ENCODE results near the gene PHIP. TPM values are rescaled to one million over a fixed set of nuclear protein-coding genes. Genes with fewer than 3 reads are reported as not detected.

PHIP gene
- total and polyA plus RNA-seq, 7 donors, result 2.5 to 41.7 (median 31.6) TPM

DNA sequence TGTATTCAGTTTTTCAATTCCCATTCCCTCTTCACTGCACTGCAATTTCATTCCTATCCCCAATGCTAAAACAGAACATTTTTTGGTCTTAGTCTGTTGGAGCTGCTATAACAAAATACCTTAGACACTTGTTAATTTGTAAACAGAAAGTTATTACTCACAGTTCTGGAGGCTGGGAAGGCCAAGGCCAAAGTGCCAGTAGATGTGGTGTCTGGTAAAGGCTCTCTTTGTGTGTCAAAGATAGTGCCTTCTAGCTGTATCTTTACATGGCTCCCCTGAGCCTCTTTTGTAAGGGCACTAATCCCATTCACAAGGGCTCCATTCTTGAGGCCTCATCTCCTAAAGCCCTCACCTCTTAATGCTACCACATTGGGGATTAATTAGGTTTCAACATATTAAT lies 40.0 kb downstream of the PHIP start:
- Histone ChIP-seq H3K36me3 (peaks cover 0 to 28% (median 0%) of the 10 kb centered on the region in 4 donors), H3K27me3 (no peaks in the 10 kb centered on the region), H3K27ac (no peak overlapping the region), H3K4me3 (no peak overlapping the region), H3K4me1 (peaks cover 0 to 11% (median 6%) of the 10 kb centered on the region in 4 donors), H3K9me3 (no peaks in the 10 kb centered on the region)
- TF ChIP-seq EP300 (IDR thresholded peaks at IDR 0.05) (no peak), POLR2AphosphoS5 (IDR thresholded peaks at IDR 0.05) (no peak), POLR2A (IDR thresholded peaks at IDR 0.05) (no peak)
- TF ChIP-seq, protein P1, sequence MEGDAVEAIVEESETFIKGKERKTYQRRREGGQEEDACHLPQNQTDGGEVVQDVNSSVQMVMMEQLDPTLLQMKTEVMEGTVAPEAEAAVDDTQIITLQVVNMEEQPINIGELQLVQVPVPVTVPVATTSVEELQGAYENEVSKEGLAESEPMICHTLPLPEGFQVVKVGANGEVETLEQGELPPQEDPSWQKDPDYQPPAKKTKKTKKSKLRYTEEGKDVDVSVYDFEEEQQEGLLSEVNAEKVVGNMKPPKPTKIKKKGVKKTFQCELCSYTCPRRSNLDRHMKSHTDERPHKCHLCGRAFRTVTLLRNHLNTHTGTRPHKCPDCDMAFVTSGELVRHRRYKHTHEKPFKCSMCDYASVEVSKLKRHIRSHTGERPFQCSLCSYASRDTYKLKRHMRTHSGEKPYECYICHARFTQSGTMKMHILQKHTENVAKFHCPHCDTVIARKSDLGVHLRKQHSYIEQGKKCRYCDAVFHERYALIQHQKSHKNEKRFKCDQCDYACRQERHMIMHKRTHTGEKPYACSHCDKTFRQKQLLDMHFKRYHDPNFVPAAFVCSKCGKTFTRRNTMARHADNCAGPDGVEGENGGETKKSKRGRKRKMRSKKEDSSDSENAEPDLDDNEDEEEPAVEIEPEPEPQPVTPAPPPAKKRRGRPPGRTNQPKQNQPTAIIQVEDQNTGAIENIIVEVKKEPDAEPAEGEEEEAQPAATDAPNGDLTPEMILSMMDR (IDR thresholded peaks at IDR 0.05), result no peak
- no peak for DNase-seq
- intact Hi-C loops (cut with DNase I), result no loop called here

DNA sequence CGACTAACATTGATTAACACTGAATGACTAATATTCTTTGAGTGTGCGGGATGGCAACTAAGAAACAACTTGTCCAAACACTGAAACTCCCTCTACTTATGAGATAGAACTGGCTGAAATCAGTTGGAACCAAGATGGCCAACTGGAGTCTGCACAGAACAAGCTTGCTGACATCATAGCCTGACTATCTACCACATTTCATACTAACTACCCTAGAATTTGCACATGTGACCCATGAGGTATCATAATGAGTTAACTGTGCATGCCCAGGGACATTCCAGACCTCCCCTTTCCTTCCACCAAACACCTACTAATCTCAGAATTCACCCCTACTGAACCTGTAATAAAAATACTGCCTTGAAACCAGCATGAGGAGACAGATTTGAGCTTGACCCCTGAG lies 43.2 kb downstream of the PHIP start:
- intact Hi-C loops (cut with DNase I), result no loop called here
- Histone ChIP-seq H3K4me1 (no peaks in the 10 kb centered on the region), H3K27ac (no peak overlapping the region), H3K4me3 (no peak overlapping the region), H3K36me3 (peaks cover 0 to 21% (median 0%) of the 10 kb centered on the region in 4 donors), H3K27me3 (no peaks in the 10 kb centered on the region), H3K9me3 (no peaks in the 10 kb centered on the region)
- no peak for TF ChIP-seq POLR2AphosphoS5 (IDR thresholded peaks at IDR 0.05)
- no peak for DNase-seq
- WGBS, 2 donors, result 90 to 92% methylated on average over 2 of the region's 2 CpGs

DNA sequence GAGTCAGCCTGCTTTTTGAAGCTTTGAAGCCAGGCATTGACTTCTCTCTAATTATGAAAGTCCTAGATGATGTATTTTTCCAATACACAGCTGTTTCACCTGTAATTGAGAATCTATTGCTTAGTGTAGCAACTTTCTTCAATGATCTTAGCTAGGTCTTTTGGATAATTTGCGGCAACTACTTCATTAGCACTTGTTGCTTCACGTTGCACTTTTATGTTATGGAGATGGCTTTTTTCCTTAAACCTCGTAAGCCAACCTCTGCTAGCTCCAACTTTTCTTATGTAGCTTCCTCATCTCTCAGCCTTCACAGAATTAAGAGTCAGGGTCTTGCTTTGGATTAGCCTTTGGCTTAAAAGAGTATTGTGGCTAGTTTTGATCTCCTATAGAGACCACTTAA lies 44.8 kb downstream of the PHIP start:
- intact Hi-C loops (cut with DNase I), result no loop called here
- Histone ChIP-seq H3K27me3 (no peaks in the 10 kb centered on the region), H3K9me3 (no peaks in the 10 kb centered on the region), H3K4me3 (no peak overlapping the region), H3K27ac (no peak overlapping the region), H3K36me3 (peaks cover 0 to 21% (median 0%) of the 10 kb centered on the region in 4 donors), H3K4me1 (no peaks in the 10 kb centered on the region)
- DNase-seq, result no peak
- TF ChIP-seq, protein P1 (IDR thresholded peaks at IDR 0.05), result no peak
- TF ChIP-seq POLR2A (IDR thresholded peaks at IDR 0.05) (no peak), POLR2AphosphoS5 (IDR thresholded peaks at IDR 0.05) (no peak), EP300 (IDR thresholded peaks at IDR 0.05) (no peak)
- 92 to 97% methylated on average over 3 of the region's 3 CpGs for WGBS, 2 donors

DNA sequence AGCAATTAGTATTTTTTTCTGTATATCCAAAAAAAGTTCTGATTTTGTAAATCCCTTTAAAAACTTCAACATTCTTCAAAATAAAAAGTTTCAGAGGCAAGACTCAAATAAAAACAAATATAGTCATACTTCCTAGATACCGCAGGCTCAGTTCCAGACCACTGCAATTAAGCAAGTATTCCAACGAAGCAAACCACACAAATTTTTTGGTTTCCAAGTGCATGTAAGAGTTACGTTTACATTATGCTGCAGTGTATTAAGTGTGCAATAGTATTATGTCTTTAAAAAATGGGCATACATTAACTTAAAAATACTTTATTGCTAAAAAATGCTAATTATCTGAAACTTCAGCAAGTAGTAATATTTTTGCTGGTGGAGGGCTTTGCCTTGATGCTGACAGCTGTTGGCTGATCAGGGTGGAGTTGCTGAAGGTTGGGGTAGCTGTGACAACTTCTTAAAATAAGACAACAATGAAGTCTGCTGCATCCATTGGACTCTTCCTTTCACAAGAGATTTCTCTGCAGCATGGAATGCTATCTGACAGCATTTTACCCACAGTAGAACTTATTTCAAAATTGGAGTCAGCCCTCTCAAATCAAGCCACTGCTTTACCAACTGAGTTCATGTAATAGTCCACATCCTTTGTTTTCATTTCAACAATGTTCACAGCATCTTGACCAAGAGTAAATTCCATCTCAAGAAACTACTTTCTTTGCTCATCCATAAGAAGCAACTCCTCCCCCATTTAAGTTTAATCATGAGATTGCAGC lies 46.0 kb downstream of the PHIP start:
- no peak for TF ChIP-seq POLR2AphosphoS5 (IDR thresholded peaks at IDR 0.05)
- TF ChIP-seq POLR2A (IDR thresholded peaks at IDR 0.05), result no peak
- no peak for TF ChIP-seq EP300 (IDR thresholded peaks at IDR 0.05)
- TF ChIP-seq, protein P1 (IDR thresholded peaks at IDR 0.05), result no peak
- Histone ChIP-seq H3K27me3 (no peaks in the 10 kb centered on the region), H3K4me1 (no peaks in the 10 kb centered on the region), H3K36me3 (peaks cover 0 to 10% (median 0%) of the 10 kb centered on the region in 4 donors), H3K27ac (no peak overlapping the region), H3K4me3 (no peak overlapping the region), H3K9me3 (no peaks in the 10 kb centered on the region)
- intact Hi-C loops (cut with DNase I), result no loop called here
- DNase-seq, result no peak
- 72 to 81% methylated on average over 3 of the region's 3 CpGs for WGBS, 2 donors

DNA sequence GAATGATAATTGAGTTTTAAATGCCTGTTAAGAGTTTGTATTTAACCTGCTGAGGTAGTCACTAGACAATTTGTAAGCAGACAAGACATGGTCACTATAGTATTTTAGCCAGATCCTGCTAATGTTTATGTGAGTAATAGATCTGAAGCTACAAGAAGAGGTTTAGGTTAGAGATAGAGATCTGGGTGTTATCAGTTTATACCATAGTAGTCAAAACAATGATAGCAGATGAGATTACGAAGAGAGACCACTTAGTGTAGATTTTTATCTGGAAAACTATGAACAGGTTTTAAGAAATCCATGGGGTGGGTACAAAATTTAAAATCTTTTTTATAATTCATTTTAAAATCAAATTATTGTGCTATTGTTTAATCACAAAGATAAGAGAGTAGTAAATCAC lies 47.5 kb downstream of the PHIP start:
- H3K27me3 ChIP-seq, result no peaks in the 10 kb centered on the region
- WGBS, 2 donors, result 95 to 97% methylated on average over 1 of the region's 1 CpG
- no peak overlapping the region for H3K27ac ChIP-seq
- H3K4me1 ChIP-seq, result no peaks in the 10 kb centered on the region
- H3K4me3 ChIP-seq, result no peak overlapping the region
- no peak for DNase-seq
- TF ChIP-seq EP300 (IDR thresholded peaks at IDR 0.05) (no peak), POLR2AphosphoS5 (IDR thresholded peaks at IDR 0.05) (no peak), POLR2A (IDR thresholded peaks at IDR 0.05) (no peak)
- TF ChIP-seq, protein P1 (IDR thresholded peaks at IDR 0.05), result no peak
- H3K36me3 ChIP-seq, result peaks cover 0 to 11% (median 0%) of the 10 kb centered on the region in 4 donors
- H3K9me3 ChIP-seq, result no peaks in the 10 kb centered on the region
- intact Hi-C loops (cut with DNase I), result no loop called here
